CD14-positive monocyte (primary cell): Measurements from ENCODE around the gene LDLRAP1. TPM values are rescaled to one million over a fixed set of nuclear protein-coding genes. Genes with fewer than 3 reads are reported as not detected.

Experiments
- DNase-seq, 3 donors: peaks; one replicate each; pipeline ENCODE4 v3.0.0-alpha.2; 2011 to 2022
- H2AFZ ChIP-seq: 2 replicates; pipeline ENCODE4 v1.6.0; 2012; ENCODE audit warnings: mild to moderate bottlenecking, low read depth, low read length, inconsistent platforms; ENCODE audit not compliant: insufficient read depth, poor library complexity, severe bottlenecking
- H3K27ac ChIP-seq, 2 donors: 1 replicate in 1 of 2; 2 replicates in 1 of 2; pipeline ENCODE4 v1.5.1; 2012 to 2013; ENCODE audit warnings: low read length in 2 of 2, control low read depth in 1 of 2, inconsistent platforms in 1 of 2, low read depth in 1 of 2, mild to moderate bottlenecking in 1 of 2
- H3K27me3 ChIP-seq, 2 donors: one replicate each; pipeline versions ENCODE4 v1.6.0 to v1.6.1; 2011 to 2013; ENCODE audit warnings: low read length in 2 of 2; ENCODE audit not compliant: control insufficient read depth in 2 of 2, insufficient read depth in 2 of 2
- H3K36me3 ChIP-seq, 2 donors: replicated peaks in 1 of 2; 1 replicate in 1 of 2; 2 replicates in 1 of 2; pipeline versions ENCODE4 v1.5.1 to v1.6.1; 2012 to 2013; ENCODE audit warnings: low read length in 2 of 2, control low read depth in 1 of 2, inconsistent platforms in 1 of 2, mild to moderate bottlenecking in 1 of 2; ENCODE audit not compliant: insufficient read depth in 2 of 2, control insufficient read depth in 1 of 2
- H3K4me1 ChIP-seq, 2 donors: 1 replicate in 1 of 2; 2 replicates in 1 of 2; pipeline versions ENCODE4 v1.5.1 to v1.6.1; 2012 to 2013; ENCODE audit warnings: low read length in 2 of 2, control low read depth in 1 of 2, inconsistent platforms in 1 of 2, mild to moderate bottlenecking in 1 of 2, moderate library complexity in 1 of 2; ENCODE audit not compliant: insufficient read depth in 2 of 2, control insufficient read depth in 1 of 2
- H3K4me2 ChIP-seq: replicated peaks from 2 replicates; pipeline ENCODE3; 2012; ENCODE audit warnings: low read length, moderate library complexity, mild to moderate bottlenecking; ENCODE audit not compliant: poor library complexity, severe bottlenecking; ENCODE audit errors: extremely low read depth
- H3K4me3 ChIP-seq, 3 experiments: fragments of 200-600 bp in 1 of 3; sonication (generic) in 1 of 3; replicated peaks in 1 of 3; 1 replicate in 2 of 3; 2 replicates in 1 of 3; pipeline ENCODE4 v1.5.1; 2011 to 2013; ENCODE audit warnings: low read length in 3 of 3, mild to moderate bottlenecking in 3 of 3, control low read depth in 2 of 3, low read depth in 2 of 3, inconsistent platforms in 1 of 3, moderate library complexity in 1 of 3
- H3K79me2 ChIP-seq: 2 replicates; pipeline ENCODE4 v1.6.0; 2012; ENCODE audit warnings: mild to moderate bottlenecking, control low read depth, inconsistent platforms, low read length, moderate library complexity; ENCODE audit not compliant: insufficient read depth
- H3K9ac ChIP-seq: 2 replicates; pipeline ENCODE4 v1.6.0; 2017; ENCODE audit warnings: low read length, mild to moderate bottlenecking; ENCODE audit not compliant: insufficient read depth, poor library complexity, severe bottlenecking
- H3K9me3 ChIP-seq, 2 donors: replicated peaks in 1 of 2; 1 replicate in 1 of 2; 2 replicates in 1 of 2; pipeline versions ENCODE4 v1.5.1 to v1.6.1; 2012 to 2013; ENCODE audit warnings: low read length in 2 of 2, control low read depth in 1 of 2; ENCODE audit not compliant: control insufficient read depth in 1 of 2, insufficient read depth in 1 of 2
- H4K20me1 ChIP-seq: 2 replicates; pipeline ENCODE4 v1.6.0; 2012; ENCODE audit warnings: mild to moderate bottlenecking, low read length, control low read depth, moderate library complexity; ENCODE audit not compliant: insufficient read depth
- H3K27ac Mint-ChIP-seq, 7 donors: one replicate each; pipeline ENCODE4 v1.8.0; 2020; ENCODE audit warnings: mild to moderate bottlenecking in 7 of 7, mixed read lengths in 7 of 7, moderate library complexity in 6 of 7, inconsistent platforms in 2 of 7
- H3K27me3 Mint-ChIP-seq, 3 donors: one replicate each; pipeline ENCODE4 v1.8.0; 2021 to 2022; ENCODE audit warnings: low read depth in 3 of 3, mild to moderate bottlenecking in 3 of 3, mixed read lengths in 3 of 3, moderate library complexity in 3 of 3, inconsistent platforms in 1 of 3
- H3K36me3 Mint-ChIP-seq, 2 donors: one replicate each; pipeline ENCODE4 v1.8.0; 2020; ENCODE audit warnings: mixed read lengths in 2 of 2, inconsistent platforms in 1 of 2, mild to moderate bottlenecking in 1 of 2
- H3K4me1 Mint-ChIP-seq: one replicate; pipeline ENCODE4 v1.8.0; 2020; ENCODE audit warnings: mild to moderate bottlenecking, mixed read lengths
- H3K4me3 Mint-ChIP-seq, 2 donors: one replicate each; pipeline ENCODE4 v1.8.0; 2020; ENCODE audit warnings: mild to moderate bottlenecking in 2 of 2, mixed read lengths in 2 of 2, moderate library complexity in 1 of 2
- H3K9me3 Mint-ChIP-seq, 7 donors: one replicate each; pipeline ENCODE4 v1.8.0; 2020 to 2022; ENCODE audit warnings: mixed read lengths in 7 of 7, mild to moderate bottlenecking in 6 of 7, moderate library complexity in 6 of 7, inconsistent platforms in 2 of 7
- WGBS: methylation state at CpG from one replicate; pipeline ENCODE4 v1.1.5; 2013; ENCODE audit warnings: missing lambda C conversion rate; ENCODE audit not compliant: insufficient coverage; 5-methylcytosine and 5-hydroxymethylcytosine counted together
- intact Hi-C, 2 donors: fragments of 100-400 bp; cut with micrococcal nuclease; formaldehyde crosslinking; loops; one replicate each; pipeline versions ENCODE4 v1.15.0 to v1.15.1; 2023
- polyA plus RNA-seq, 3 donors: library from polyadenylated mRNA; depleted of rRNA in 1 of 3; unstranded in 2 of 3; stranded (reverse) in 1 of 3; fragments of 300-500 nt in 2 of 3; fragments of >200 nt in 1 of 3; fragmentation: Illumina TruSeq in 2 of 3; gene quantifications; 1 replicate in 2 of 3; 2 replicates in 1 of 3; pipeline ENCODE4 v1.2.3, GENCODE V29; 2012 to 2021
- TF ChIP-seq, protein P1 (sequence below): fragments of 200-600 bp; IDR thresholded peaks from one replicate; pipeline ENCODE4 v1.8.0; 2022; ENCODE audit warnings: antibody characterized with exemption, mild to moderate bottlenecking

The LDLRAP1 gene
- polyA plus RNA-seq, 3 donors: 12.8 to 18.5 (median 14.6) TPM

DNA sequence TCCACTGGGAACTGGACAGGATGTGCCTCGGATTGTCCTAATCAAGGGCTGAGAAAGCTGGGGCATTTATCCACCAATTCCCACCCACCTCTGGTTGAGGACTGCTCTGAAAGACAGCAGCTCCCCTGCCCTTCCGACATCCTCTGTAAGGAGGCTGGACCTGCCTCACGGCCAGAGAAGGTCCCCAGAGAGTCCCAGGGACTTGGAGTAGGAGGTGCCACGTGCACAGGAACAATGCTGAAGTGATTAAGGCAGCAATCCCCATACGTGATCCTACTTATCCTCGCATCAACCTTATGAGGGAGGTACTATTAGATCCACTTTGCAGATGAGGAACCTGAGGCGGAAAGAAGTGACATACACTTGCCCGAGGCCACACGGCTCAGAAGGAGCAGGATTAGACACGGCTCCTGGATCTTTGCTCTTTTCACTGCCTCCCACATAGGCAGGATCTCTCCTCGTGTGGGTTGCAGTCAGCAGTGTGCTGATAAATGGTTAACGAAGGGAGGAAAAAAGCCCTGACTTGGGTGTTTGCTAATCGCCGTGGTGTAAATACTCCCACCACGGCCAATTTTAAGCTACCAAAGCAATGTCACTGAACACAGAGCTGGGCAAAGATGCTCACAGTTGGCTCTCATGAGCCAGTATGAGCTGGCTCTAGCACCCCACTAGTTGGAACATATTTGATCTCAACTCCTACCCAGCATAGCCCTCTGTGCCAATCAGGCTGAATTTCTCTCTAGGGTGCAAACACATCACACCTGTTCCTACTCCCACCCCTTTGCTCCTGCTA is 18.6 kb upstream of the LDLRAP1 start:
- Mint-ChIP-seq H3K4me3 (no peak overlapping the region), H3K27me3 (peaks cover 0 to 4% (median 1%) of the 10 kb centered on the region in 3 donors), H3K4me1 (no peaks in the 10 kb centered on the region), H3K9me3 (peaks cover 0 to 7% (median 3%) of the 10 kb centered on the region in 7 donors), H3K27ac (no peak overlapping the region), H3K36me3 (no peaks in the 10 kb centered on the region)
- Histone ChIP-seq H3K9ac (no peak overlapping the region), H3K4me3 (no peak overlapping the region), H3K9me3 (peaks cover 0 to 4% of the 10 kb centered on the region in 2 donors), H3K27me3 (no peaks in the 10 kb centered on the region), H3K36me3 (no peaks in the 10 kb centered on the region), H3K79me2 (no peaks in the 10 kb centered on the region), H3K27ac (no peak overlapping the region), H2AFZ (no peak overlapping the region), H3K4me1 (no peaks in the 10 kb centered on the region), H3K4me2 (no peak overlapping the region), H4K20me1 (no peaks in the 10 kb centered on the region)
- WGBS: 96% methylated on average over 12 of the region's 15 CpGs
- TF ChIP-seq, protein P1, sequence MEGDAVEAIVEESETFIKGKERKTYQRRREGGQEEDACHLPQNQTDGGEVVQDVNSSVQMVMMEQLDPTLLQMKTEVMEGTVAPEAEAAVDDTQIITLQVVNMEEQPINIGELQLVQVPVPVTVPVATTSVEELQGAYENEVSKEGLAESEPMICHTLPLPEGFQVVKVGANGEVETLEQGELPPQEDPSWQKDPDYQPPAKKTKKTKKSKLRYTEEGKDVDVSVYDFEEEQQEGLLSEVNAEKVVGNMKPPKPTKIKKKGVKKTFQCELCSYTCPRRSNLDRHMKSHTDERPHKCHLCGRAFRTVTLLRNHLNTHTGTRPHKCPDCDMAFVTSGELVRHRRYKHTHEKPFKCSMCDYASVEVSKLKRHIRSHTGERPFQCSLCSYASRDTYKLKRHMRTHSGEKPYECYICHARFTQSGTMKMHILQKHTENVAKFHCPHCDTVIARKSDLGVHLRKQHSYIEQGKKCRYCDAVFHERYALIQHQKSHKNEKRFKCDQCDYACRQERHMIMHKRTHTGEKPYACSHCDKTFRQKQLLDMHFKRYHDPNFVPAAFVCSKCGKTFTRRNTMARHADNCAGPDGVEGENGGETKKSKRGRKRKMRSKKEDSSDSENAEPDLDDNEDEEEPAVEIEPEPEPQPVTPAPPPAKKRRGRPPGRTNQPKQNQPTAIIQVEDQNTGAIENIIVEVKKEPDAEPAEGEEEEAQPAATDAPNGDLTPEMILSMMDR: no peak
- no peak for DNase-seq
- intact Hi-C loops: loop anchor here in 1 of 2 donors (10.0 kb wide), 1 partner anchor 240 kb away; no protein-coding TSS in a partner anchor

DNA sequence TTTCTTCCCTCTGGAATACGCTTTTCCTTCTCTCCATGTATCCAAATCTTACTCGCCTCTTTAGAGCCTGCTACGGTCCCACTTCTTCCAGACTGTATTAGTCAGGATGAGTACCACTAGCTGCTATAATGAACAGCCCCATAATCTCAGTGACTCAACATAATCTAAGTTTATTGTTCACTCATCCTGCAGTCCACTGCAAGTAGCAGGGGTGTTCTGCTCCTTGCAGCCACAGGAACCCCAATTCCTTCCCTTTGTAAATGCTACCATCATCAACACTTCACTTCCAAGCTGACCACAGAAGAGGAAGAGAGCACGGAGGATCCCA is 18.1 kb upstream of the LDLRAP1 start:
- H3K79me2 ChIP-seq: no peaks in the 10 kb centered on the region
- Mint-ChIP-seq H3K36me3 (no peaks in the 10 kb centered on the region), H3K27ac (peak overlapping the region in 1 of 7 donors; percentile 70), H3K4me3 (no peak overlapping the region), H3K4me1 (no peaks in the 10 kb centered on the region), H3K9me3 (peaks cover under 1 to 7% (median 3%) of the 10 kb centered on the region in 7 donors), H3K27me3 (peaks cover 0 to 4% (median 1%) of the 10 kb centered on the region in 3 donors)
- H3K36me3 ChIP-seq: no peaks in the 10 kb centered on the region
- H3K4me3 ChIP-seq: no peak overlapping the region
- peaks cover 0 to 4% of the 10 kb centered on the region in 2 donors for H3K9me3 ChIP-seq
- intact Hi-C loops: loop anchor here in 1 of 2 donors (10.0 kb wide), 1 partner anchor 241 kb away; no protein-coding TSS in a partner anchor
- no peak for DNase-seq
- no peaks in the 10 kb centered on the region for H4K20me1 ChIP-seq
- 97% methylated on average over 3 of the region's 4 CpGs for WGBS
- H2AFZ ChIP-seq: no peak overlapping the region
- no peaks in the 10 kb centered on the region for H3K27me3 ChIP-seq
- no peak overlapping the region for H3K9ac ChIP-seq
- TF ChIP-seq, protein P1: no peak
- no peak overlapping the region for H3K27ac ChIP-seq
- no peak overlapping the region for H3K4me2 ChIP-seq
- H3K4me1 ChIP-seq: no peaks in the 10 kb centered on the region
